GM21825 (cell line): ENCODE results near the gene ZNF827.

Source experiments
- ATAC-seq: cut with Tn5 transposase; IDR thresholded peaks from one replicate; pipeline ENCODE4 v1.9.1; 2021; ENCODE audit warnings: mild to moderate bottlenecking, moderate library complexity; ENCODE audit not compliant: unreplicated experiment

The ZNF827 gene

DNA sequence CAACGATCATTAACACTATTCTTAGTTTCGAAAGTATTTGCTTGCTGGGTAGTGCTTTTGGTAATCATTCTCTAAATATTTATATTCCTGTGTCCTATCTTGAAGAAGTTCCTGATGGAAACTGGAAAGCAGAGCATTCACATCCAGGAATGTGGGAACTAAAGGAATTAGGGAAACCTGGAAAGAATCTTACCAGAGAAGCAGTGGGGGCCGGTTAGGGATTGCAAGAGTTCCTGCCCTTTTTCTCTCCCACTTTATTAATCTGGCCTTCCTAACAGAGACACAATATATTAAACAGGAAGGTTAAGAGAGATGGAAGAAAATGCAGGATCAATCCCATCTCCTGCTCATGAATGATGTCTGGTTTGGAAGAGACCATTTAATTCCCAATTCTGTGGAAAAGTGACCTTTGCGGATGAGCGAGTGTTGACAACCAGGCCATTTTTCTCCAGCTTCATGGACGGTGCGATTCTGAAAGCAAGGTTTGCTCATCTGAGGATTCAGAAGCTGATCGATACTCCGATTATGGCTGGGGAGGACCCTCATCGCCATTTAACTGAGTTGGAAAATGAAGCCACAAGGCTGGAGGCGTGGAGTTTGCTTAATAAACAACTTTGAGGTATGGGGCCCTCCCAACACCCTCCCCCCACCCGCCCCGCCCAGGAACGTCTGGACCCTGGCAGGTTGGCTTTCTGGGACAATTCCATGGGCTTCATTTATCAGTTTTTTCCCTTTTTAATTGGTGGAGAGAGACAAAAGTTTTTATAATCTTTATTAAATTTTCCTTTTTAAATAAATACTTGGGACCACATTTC, 206.4 kb downstream of the ZNF827 start:
- ATAC-seq: no peak

DNA sequence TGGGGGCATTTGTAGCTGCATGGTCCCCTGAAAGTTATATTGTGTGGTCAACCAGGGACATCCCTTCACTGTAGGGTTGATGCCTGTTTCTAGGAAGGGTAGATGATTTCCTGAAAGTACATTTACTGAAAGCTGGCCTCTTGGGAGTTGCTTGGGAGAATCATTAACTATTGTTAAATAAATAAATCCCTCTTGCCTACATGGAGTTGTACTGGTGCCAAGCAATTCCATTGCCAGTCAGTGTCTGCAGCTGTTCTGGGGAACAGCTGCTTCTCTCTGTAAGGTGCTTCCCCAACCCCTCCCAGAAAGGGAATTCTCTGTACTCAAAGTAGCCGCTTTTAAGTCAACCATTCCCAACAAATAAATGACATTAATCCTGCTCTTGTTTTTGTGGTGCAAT, 207.6 kb downstream of the ZNF827 start:
- no peak for ATAC-seq

DNA sequence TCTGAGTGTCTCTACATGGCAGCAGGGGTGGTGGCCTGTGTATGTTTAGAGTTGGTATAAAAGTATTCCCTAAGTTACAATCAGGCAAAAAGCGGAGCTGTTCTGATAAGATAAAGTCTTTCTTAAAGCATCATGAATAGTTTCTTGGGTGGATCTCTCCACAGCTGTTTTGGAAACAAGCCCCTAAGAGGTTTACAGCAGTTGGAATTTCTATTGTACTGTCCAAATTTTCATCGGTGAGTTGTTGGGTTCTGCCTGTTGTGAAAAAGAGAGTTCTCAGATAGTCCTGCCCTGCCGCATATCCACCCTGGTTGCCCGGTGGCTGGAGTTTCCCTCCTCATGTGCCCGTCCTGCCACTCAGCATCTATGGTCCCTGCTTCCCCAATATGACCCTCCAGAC, 208.6 kb downstream of the ZNF827 start:
- ATAC-seq: no peak

DNA sequence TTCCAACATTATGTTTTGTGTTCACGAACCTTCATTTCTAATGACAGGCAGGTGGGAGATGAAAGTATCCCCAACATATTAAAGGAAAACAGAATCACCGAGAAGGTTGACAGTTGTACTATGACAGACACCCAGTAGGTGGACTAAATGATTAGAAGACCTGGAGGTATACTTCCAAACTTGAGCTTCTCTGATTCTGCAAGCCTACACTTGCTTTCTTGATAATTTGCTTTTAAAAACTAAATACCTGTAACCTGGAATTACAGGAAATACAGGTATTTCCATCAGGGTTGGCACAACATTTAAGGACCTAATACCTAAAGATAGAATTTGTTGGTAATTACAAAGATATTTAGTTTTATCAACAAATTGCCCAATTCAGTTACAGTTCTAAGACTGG, 215.3 kb downstream of the ZNF827 start:
- no peak for ATAC-seq

DNA sequence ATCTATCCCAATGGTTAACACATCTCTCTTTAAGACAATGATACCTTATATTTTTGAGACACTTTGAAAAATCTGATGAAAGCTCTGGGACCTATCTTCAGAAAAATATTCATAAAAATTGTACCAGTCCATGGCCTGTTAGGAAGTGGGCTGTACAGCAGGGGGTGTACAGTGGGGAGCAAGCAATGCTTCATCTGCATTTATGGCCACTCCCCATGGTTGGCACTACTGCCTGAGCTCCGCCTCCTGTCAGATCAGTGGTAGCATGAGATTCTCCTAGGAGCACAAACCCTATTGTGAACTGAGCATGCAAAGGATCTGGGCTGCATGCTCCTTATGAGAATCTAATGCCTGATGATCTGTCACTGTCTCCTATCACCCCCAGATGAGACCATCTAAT, 216.1 kb downstream of the ZNF827 start:
- ATAC-seq: no peak

DNA sequence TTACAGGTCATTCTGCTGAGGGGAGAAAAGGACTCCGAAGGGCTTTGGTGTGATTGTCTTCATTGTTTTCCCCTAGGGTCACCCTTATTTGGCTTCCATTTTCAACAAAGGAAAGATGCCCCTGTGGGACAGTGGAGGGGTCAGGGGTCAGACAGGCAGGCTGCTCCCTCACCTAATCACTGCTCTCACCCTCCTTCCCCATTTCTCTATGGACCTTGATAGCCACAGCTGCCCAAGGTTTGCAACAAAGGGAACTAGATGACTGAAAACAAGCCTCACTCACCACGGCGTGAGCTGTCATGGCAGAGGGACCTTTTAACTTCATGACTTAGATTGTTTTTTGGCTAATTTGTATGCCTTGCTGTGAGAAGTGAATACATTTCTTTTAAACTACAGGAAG, 218.0 kb downstream of the ZNF827 start:
- ATAC-seq: peak; percentile 27

DNA sequence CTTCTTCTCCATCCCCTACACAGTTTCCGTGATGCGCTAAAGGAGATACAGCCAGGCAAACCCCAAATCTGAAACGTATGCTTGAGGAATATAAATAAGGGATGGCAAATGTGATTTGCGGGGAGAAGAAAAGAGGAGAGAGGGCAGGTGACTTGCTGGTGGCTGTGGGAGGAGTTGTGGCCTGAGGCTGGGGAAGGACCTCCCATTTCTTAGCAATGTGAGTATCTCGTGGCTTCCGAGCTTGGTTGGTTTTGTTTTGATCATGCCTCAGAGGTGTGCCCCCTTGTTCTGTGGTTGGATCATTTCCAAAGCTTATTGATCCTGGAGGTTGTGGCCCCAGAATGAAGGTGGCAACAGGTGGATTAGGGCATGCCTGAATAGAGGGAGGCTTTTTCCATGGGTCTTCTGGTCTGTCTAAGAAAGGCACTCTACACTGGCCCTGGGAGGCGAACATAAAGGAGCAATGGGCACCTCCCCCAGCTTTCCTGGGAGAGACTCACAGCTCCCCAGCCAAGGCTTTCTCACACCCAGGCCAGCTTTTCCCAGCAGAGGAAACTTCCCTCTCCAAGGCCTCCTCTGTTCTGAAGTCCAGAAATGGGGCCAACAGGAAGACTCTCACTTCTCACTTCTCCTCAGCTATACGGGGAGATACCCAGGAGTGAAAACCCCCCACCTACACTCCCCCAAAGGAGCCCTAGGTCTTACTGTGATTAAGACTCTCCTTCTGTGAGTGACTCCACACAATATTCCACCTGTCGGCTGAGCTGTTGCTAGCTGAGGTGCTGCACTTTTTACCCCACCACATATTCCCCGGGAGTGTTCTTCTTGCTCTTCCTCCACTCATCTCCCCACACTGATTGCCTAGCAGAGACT, 218.6 kb downstream of the ZNF827 start:
- peak; percentile 62 for ATAC-seq

DNA sequence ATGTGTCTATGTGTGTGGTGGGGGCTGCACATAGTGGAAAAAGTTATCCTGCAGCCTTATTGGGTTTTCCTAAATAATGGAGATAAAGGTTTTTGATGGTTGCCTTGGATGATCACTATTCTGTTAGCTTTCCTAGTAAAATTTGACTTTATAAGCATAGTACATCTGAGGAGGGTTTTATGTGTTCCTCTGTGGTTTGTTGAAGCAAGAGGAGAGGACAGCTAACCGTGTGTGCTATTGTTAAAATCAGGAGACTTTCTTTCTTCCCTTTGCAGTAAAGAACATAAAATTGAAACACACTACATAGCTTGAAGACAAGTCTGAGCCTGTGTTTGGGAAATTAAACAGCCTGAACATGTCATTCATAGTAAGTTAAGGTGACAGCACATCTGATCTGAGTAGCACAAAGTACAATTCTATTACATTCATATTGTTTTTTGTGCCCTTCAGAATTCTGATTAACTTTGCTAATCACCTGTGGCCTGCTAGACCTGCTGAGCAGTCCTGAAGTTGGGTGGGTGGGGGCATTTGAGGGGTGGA, 221.9 kb downstream of the ZNF827 start:
- no peak for ATAC-seq

DNA sequence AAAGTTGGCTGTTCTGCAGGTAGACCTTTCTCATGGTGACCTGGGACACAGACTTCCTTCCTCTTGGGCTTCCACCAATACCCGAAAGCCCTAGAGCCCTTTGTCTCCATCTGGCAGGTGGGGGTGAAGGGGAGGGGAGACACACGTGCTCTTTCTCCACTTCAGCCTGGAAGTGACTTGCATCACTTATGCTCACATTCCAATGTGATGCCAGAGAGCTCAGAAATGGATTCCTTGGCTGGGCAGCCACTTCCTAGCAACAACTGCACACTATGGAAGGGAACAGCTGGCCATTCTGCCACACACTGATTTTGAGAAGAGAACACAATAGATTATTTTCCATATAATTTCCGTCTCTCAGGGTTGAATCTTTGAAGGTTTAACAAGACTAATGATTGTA, 222.4 kb downstream of the ZNF827 start:
- no peak for ATAC-seq

DNA sequence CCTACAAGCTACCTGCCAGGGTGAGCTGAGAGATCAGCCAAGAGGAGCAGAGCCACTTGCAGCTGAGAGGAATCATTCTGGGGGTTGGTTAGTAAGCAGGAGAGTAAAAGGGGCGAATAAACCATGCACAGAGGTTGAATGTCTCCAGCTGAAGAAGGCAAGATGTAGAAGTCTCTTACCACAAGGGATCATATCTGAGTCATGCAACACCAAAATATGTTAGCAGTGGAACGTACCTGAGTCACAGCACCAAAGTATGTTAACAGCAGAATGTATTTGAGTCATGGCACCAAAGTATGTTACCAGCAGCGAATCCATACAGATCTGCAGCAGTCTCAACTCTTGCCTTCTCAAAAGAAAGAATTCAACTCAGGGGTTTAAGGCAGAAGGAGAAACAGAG, 228.8 kb downstream of the ZNF827 start:
- peak; percentile 77 for ATAC-seq

DNA sequence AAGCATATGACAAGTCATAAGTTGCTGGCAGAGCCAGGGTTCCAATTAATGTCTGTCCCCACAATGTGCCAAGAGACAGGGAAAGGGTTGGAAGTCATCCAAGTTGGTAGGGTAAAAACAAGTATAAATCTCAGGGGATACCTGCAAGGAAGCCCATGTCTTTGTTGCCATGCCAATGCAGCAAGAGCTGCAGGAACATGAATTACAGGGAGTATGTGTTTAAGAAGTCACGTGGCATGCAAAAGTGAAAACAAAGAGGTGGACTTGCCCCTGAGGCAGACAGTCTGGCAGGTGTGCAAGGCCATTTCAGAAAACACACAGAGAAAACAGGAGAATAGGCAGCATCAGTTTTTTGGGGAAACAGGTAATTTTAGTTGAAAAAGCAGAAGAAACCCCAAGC, 229.3 kb downstream of the ZNF827 start:
- ATAC-seq: no peak
